NCI-H2171 (cell line): ENCODE results near the gene EDN3.
A peak's percentile ranks its signal among the peaks of the same experiment; 100 is the strongest.

ENCODE experiments used
- DNase-seq: peaks from one replicate; lab custom pipeline; 2025; lab: John Stamatoyannopoulos, UW

EDN3 gene

GRCh38 chr20:59300333-59301081 lies at the start of gene EDN3:
Gene EDN3, plus strand, starts transcription at chr20:59300611. Its CDS starts 202 bp downstream, at chr20:59300813.
- no peak for DNase-seq

GRCh38 chr20:59253325-59253724 lies 47.1 kb upstream of the EDN3 start:
- no peak for DNase-seq

GRCh38 chr20:59253779-59254319 lies 46.6 kb upstream of the EDN3 start:
- peak; percentile 65 for DNase-seq

- no peak for DNase-seq
These were observed 45.2 kb upstream of the EDN3 start for GRCh38 chr20:59255256-59255655.

- no peak for DNase-seq
These were observed 42.2 kb upstream of the EDN3 start for GRCh38 chr20:59258221-59258621.

GRCh38 chr20:59259946-59260345 lies 40.5 kb upstream of the EDN3 start:
- DNase-seq: no peak

- DNase-seq: no peak
These were observed 35.1 kb upstream of the EDN3 start for GRCh38 chr20:59265298-59265697.

GRCh38 chr20:59268870-59269269 lies 31.5 kb upstream of the EDN3 start:
- no peak for DNase-seq

- DNase-seq: no peak
These were observed 30.9 kb upstream of the EDN3 start for GRCh38 chr20:59269411-59270025.

GRCh38 chr20:59270380-59270779 lies 30.0 kb upstream of the EDN3 start:
- DNase-seq: no peak

GRCh38 chr20:59273739-59274357 lies 26.6 kb upstream of the EDN3 start:
- DNase-seq: no peak

- DNase-seq: no peak
These were observed 23.5 kb upstream of the EDN3 start for GRCh38 chr20:59276938-59277337.

- no peak for DNase-seq
These were observed 15.9 kb upstream of the EDN3 start for GRCh38 chr20:59284470-59284869.

- DNase-seq: no peak
These were observed 10.4 kb upstream of the EDN3 start for GRCh38 chr20:59289994-59290393.

GRCh38 chr20:59291740-59292383 lies 8.5 kb upstream of the EDN3 start:
- DNase-seq: no peak

- no peak for DNase-seq
These were observed 4.9 kb upstream of the EDN3 start for GRCh38 chr20:59295531-59295930.

GRCh38 chr20:59297686-59298085 lies 2.7 kb upstream of the EDN3 start:
- no peak for DNase-seq

- no peak for DNase-seq
These were observed 472 bp upstream of the EDN3 start for GRCh38 chr20:59299945-59300332.

- no peak for DNase-seq
These were observed 1.1 kb downstream of the EDN3 start for GRCh38 chr20:59301343-59302007.

GRCh38 chr20:59305908-59306655 lies 5.7 kb downstream of the EDN3 start:
- DNase-seq: peak; percentile 75

GRCh38 chr20:59307270-59307669 lies 6.9 kb downstream of the EDN3 start:
- DNase-seq: no peak
